Measurements from ENCODE around the gene RALGPS1.

The RALGPS1 gene

DNA sequence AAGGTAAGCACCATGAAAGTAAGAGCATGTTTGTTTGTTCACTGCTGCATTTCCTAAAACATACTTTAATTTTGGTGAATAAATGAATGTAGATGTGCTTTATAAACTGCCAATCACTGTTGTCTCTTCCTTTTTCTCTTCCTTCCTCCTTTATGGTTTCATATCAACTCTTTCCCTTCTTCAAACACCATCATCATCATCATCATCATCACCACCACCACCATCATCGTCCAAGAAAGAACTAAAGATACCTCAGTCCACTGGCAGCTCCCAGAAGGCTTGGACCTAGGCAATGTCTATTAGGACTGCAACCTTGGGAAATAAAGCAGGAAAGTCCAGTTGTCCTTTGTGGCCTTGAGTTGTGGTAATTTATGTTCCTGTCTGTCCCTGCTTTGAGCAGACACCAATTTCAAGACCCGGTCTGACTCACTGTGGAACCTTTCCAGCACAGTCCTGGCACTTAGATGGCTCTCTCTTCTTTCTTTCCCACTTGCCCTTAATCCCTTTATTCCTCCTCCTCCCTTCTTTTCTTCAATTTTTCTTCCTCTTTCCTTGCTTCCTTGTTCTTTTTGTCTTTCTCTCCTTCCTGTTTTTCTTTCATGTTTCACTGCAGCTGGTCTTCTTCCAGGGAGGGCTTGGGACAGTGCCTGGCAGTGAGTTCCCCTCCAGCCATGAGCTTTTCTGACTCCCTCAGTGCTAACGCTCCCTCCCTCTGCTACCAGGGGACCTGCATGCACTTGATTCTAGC is 108.5 kb downstream of the RALGPS1 start:
- DNase-seq (ENCODE audit: low read depth): no peak

- no peak for DNase-seq (ENCODE audit: low read depth)
Observed at GRCh38 chr9:127025042-127025441, 110.5 kb downstream of the RALGPS1 start.

DNA sequence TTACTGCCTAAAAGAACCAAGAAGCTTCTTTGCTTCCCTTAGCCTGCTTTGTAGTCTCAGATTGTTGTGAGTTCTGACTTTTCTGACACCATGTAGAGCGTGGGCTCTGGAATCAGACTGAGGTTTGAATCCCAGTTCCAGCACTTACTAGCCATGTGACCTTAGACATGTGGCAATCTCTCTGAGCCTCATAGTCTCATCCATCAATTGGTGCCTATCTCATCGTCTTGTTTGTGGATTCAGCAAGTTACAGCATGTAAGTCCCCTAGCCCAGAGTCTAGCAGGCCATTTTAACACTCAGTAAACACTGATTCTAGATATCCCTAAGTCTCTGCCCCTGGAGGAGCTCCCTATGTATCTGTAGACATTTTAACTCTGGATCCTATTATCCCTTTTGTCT is 113.1 kb downstream of the RALGPS1 start:
- DNase-seq (ENCODE audit: low read depth): no peak

DNA sequence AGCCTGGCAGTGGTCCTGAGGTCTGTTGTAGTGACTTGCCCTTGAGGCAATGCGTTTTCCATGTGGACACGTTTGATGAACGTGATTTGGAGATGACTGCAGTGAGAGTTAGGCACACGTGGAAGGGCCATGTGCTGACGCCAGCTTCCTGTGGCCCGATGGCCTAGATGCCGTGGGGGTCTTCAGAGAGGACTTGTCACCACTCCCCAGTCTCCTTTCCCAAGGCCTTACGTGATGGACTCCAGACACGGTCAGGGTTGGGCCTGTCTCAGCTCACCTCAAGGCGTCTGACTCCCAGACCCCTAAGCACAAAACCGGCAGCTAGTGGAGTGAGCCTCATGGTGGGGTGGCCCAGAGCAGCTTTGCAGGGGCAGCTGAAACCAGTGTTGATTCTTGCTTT is 115.0 kb downstream of the RALGPS1 start:
- no peak for DNase-seq (ENCODE audit: low read depth)

DNA sequence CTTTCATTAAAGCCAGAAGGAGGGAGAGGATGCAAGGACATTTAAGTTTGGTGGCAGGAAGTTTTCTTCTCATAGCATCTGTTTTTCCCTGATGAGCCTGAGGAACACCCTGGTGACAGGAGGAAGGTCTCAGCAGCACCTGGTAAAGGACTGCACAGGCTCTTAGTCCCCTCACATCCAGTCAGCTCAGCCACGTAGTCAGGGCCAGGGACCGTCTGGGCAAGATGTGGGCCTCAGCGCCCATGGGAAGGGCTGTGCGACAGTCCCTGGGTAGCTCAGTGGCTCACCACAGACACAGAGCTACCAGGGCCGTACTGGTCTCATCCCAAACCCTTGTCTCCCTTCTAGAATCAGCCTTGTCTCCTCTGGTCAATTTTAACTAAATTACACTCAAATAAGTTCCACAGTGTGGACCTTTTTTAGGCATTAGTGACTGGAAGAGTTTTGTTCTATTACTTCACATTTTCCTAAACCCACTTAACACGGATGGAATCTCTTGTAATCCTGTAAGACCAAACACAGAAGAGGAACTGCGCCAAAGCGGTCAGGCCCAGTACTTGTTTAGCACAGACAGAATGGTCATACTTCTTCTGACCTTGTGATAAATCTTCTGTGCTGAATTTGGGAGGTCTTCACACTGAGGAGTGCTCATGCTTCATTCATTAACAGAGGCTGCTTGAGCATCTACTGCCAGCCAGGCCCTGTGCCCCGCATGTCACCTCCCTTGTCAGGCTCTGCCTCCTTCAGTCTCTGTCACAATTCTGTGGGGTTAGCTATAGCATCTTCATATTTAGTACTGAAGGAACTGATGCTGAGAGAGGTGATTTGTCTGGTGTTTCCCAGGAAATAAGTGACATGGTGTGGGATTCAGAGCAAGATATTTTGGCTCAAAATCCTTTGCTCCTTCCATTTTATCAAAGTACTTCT is 116.5 kb downstream of the RALGPS1 start:
- DNase-seq (ENCODE audit: low read depth): no peak

DNA sequence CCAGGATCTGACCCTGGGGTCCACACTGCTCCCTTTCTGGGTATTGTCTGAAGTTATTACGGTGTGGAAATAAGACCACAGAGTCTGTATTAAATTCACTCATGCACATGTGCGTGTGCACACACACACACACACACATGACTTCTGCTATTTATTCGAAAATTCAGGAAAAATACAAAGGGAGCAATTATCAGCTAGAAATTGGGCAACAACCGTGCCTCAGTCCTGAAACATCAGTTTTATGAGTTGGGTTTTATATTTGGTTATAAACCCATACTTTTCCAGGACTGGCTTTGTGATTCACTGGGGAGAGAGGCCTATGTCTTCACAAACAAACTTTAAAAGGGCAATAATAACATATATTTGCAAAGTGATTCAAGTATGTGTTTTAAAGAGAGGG is 117.7 kb downstream of the RALGPS1 start:
- DNase-seq (ENCODE audit: low read depth): no peak

DNA sequence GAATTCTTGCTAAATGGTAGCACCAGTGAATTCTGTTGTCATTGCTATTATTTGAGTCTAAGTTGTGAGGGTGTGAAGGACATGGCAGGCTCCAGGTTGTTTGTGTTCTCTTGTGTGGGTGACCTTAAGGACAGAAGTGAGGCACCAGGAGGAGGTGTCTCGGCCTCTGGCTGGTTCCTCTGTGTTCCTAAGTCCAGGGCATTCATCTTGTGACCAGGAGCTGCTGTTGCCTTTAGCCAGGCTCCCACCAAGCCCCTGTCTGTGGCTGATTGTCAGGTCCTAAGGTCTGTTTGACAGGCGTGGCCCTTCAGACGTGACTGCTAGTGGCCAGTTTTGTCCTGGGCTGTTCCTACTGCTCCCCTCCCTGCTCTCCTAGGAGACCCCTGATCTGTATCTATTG is 118.5 kb downstream of the RALGPS1 start:
- no peak for DNase-seq (ENCODE audit: low read depth)

GRCh38 chr9:127033789-127034188 is 119.2 kb downstream of the RALGPS1 start:
- no peak for DNase-seq (ENCODE audit: low read depth)

- no peak for DNase-seq (ENCODE audit: low read depth)
Observed at GRCh38 chr9:127034691-127035090, 120.1 kb downstream of the RALGPS1 start.

DNA sequence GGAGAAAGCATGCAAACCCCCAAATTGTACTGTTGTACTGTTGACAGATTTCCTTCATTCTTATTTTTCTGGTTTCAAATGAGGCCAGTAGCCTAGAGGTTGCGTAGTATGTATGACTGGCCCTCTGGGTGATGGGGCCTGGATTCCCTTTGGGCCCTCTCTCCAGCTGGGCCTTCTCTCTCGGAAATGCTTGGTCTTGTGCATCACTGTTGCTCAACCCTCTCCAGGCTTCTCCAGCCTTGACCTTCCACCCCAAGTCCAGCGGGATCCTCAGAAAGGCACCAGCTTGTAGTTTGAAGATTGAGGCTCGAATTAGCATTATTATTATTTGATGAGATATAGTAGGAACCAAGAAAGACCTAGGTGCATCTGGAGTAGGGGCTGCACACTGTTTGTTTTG is 120.8 kb downstream of the RALGPS1 start:
- DNase-seq (ENCODE audit: low read depth): no peak

DNA sequence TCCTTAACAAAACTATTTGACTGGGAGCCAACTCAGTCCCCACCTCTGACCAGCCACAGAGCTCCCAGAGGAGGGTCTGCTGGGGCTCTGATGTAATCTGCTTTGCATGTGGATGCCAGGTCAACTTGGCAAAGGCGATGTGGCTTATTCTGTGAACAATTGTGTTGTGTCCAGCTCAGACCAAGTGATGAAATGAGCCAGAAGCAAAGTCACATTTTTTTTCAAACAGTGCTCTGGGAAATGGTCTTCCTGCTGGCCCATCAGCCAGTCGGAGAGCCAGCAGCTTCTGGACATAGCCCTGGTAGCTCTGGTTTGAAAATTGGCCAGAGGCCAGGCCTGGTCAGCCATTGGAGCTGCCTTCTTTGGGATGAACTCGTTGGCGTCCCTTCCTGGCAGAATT is 121.4 kb downstream of the RALGPS1 start:
- no peak for DNase-seq (ENCODE audit: low read depth)

GRCh38 chr9:127036437-127036836 is 121.9 kb downstream of the RALGPS1 start:
- DNase-seq (ENCODE audit: low read depth): no peak

GRCh38 chr9:127038531-127038930 is 123.9 kb downstream of the RALGPS1 start:
- no peak for DNase-seq (ENCODE audit: low read depth)

- no peak for DNase-seq (ENCODE audit: low read depth)
Observed at GRCh38 chr9:127039492-127039891, 124.9 kb downstream of the RALGPS1 start.

- DNase-seq (ENCODE audit: low read depth): no peak
Observed at GRCh38 chr9:127045148-127045547, 130.6 kb downstream of the RALGPS1 start.

GRCh38 chr9:127047971-127048370 is 133.4 kb downstream of the RALGPS1 start:
- no peak for DNase-seq (ENCODE audit: low read depth)

GRCh38 chr9:127049044-127049443 is 134.5 kb downstream of the RALGPS1 start:
- DNase-seq (ENCODE audit: low read depth): no peak

GRCh38 chr9:127049581-127049980 is 135.0 kb downstream of the RALGPS1 start:
- DNase-seq (ENCODE audit: low read depth): no peak

DNA sequence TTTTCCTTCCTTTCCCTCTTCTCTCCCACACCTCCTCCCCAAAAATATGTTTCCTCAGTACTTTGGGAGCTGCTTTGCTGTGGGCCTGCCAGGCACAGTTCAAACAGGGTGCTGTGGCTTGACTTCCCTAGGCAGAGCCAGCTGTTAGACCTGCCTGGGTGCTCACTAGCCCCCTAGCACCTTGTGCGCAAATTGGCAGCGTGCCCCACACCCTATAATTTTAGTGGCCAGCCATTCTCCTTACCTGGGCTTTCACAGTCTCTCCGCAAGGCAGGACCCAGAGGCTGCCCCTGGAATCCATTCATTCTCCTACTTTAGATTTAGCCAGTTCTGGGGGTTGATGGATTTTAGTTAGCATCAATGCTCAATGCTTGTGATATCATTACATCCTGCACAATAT is 135.6 kb downstream of the RALGPS1 start:
- no peak for DNase-seq (ENCODE audit: low read depth)

DNA sequence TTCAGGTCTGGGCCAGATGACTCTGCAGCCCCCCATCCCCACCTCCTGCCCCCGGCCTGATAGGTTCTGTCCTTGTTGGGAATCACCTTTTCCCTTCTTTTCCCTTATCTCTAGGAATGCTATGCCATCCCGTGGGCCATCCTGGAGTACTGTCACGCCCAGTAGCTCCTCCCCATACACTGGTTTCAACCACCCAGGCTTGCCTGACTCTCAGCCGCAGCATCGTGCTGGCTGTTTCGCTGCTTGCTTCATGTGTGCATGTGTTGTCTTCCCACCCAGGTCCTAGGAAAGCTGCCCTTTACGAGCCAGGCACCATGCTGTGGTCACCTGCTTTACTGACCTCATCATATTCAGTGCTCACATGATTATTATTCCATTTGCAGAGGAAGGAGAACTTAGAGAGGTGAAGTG is 136.0 kb downstream of the RALGPS1 start:
- DNase-seq (ENCODE audit: low read depth): no peak

DNA sequence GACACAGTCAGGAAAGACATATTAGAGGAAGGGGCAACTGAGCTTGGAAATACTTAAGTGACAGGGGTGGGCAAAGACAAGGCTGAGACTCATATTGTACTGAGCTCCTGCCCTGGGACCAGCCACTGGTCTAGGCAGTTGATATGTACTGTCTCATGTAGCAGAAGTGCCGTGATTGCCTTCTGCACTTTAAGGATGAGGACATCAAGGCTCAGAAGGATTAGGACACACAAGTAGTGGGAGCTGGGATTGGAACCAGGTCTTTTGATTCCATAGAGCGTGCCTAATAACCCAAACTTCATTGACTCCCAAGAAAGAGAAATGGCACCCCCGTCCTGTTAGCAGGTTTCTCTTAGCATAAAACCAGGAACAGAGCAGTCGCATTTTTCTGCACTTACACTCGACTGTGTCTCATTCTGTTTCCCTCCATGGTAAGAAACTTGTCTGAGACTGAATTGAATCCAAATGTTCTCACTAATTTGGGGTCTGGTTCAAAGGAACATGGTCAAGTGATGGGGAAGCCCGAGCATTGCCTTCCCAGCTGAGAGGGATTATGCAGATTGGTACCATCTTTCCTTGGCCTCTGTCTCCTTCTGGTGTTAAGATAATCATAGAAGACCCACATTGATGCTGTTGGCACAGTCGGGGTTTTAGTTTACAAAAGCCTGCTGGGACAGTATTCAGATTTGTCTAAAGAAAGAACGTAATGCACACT is 137.5 kb downstream of the RALGPS1 start:
- DNase-seq (ENCODE audit: low read depth): no peak

GRCh38 chr9:127053057-127053821 is 138.7 kb downstream of the RALGPS1 start:
- no peak for DNase-seq (ENCODE audit: low read depth)
